HG03064 (cell line): ENCODE results near the gene ANKRD37.

ENCODE experiments used
- ATAC-seq: cut with Tn5 transposase; IDR thresholded peaks from one replicate; pipeline ENCODE4 v1.9.1; 2021; ENCODE audit warnings: low read depth; ENCODE audit not compliant: unreplicated experiment

The ANKRD37 gene

GRCh38 chr4:185379326-185380295 is 17.0 kb upstream of the ANKRD37 start:
- no peak for ATAC-seq

GRCh38 chr4:185380320-185380719 is 16.3 kb upstream of the ANKRD37 start:
- ATAC-seq, result no peak

GRCh38 chr4:185381288-185382196 is 15.1 kb upstream of the ANKRD37 start:
- no peak for ATAC-seq

GRCh38 chr4:185382754-185383153 is 13.9 kb upstream of the ANKRD37 start:
- ATAC-seq, result no peak

- ATAC-seq, result no peak
Measured at GRCh38 chr4:185383451-185383850, 13.2 kb upstream of the ANKRD37 start.

- no peak for ATAC-seq
Measured at GRCh38 chr4:185384061-185384460, 12.6 kb upstream of the ANKRD37 start.

- no peak for ATAC-seq
Measured at GRCh38 chr4:185384930-185385331, 11.7 kb upstream of the ANKRD37 start.

- ATAC-seq, result no peak
Measured at GRCh38 chr4:185387957-185388356, 8.7 kb upstream of the ANKRD37 start.

- no peak for ATAC-seq
Measured at GRCh38 chr4:185390941-185391340, 5.7 kb upstream of the ANKRD37 start.

GRCh38 chr4:185392156-185392555 is 4.5 kb upstream of the ANKRD37 start:
- no peak for ATAC-seq

GRCh38 chr4:185394568-185395237 is 1.9 kb upstream of the ANKRD37 start:
- no peak for ATAC-seq

GRCh38 chr4:185395238-185395955 is 1.2 kb upstream of the ANKRD37 start, which contains the start of gene LRP2BP:
Gene LRP2BP, minus strand, starts transcription at chr4:185395924. Its CDS starts 17,738 bp downstream, at chr4:185378186.
- no peak for ATAC-seq

- peak; percentile 72 for ATAC-seq
Measured at GRCh38 chr4:185395956-185396723, 501 bp upstream of the ANKRD37 start.

- no peak for ATAC-seq
Measured at GRCh38 chr4:185398618-185399017, 2.0 kb downstream of the ANKRD37 start.

GRCh38 chr4:185399466-185399865 is 2.8 kb downstream of the ANKRD37 start:
- no peak for ATAC-seq

GRCh38 chr4:185404031-185404430 is 7.4 kb downstream of the ANKRD37 start:
- no peak for ATAC-seq

GRCh38 chr4:185405296-185405999 is 8.8 kb downstream of the ANKRD37 start:
- ATAC-seq, result no peak

GRCh38 chr4:185408432-185408831 is 11.8 kb downstream of the ANKRD37 start:
- ATAC-seq, result no peak

GRCh38 chr4:185411849-185412248 is 15.2 kb downstream of the ANKRD37 start:
- ATAC-seq, result no peak
